Aorta (tissue), 5 donors: ENCODE measurements around the gene TRPM2. TPM values are rescaled to one million over a fixed set of nuclear protein-coding genes. Genes with fewer than 3 reads are reported as not detected.

Source experiments
- ATAC-seq: fragments of 200-7000 bp; cut with Tn5 transposase; one replicate; pipeline ENCODE4 v1.9.1; 2022; ENCODE audit warnings: moderate library complexity; ENCODE audit not compliant: low FRiP score
- DNase-seq, 2 donors: peaks; one replicate each; pipeline ENCODE4 v3.0.0-alpha.2; 2020
- H3K27ac ChIP-seq, 2 donors: one replicate each; pipeline ENCODE4 v1.5.1; 2013; ENCODE audit warnings: low read length in 2 of 2, mild to moderate bottlenecking in 2 of 2, moderate library complexity in 2 of 2, control low read depth in 1 of 2, inconsistent platforms in 1 of 2, low read depth in 1 of 2
- H3K27me3 ChIP-seq, 2 donors: one replicate each; pipeline ENCODE4 v1.6.1; 2013; ENCODE audit warnings: control low read depth in 1 of 2, low read length in 1 of 2, mild to moderate bottlenecking in 1 of 2, moderate library complexity in 1 of 2; ENCODE audit not compliant: insufficient read depth in 2 of 2, control insufficient read depth in 1 of 2
- H3K36me3 ChIP-seq, 2 donors: one replicate each; pipeline ENCODE4 v1.6.1; 2013; ENCODE audit warnings: control low read depth in 1 of 2, low read length in 1 of 2, mild to moderate bottlenecking in 1 of 2; ENCODE audit not compliant: insufficient read depth in 2 of 2, control insufficient read depth in 1 of 2
- H3K4me1 ChIP-seq, 2 donors: one replicate each; pipeline ENCODE4 v1.6.1; 2013; ENCODE audit warnings: low read length in 2 of 2, control low read depth in 1 of 2, mild to moderate bottlenecking in 1 of 2, moderate library complexity in 1 of 2; ENCODE audit not compliant: insufficient read depth in 2 of 2, control insufficient read depth in 1 of 2
- H3K4me3 ChIP-seq, 2 donors: one replicate each; pipeline ENCODE4 v1.5.1; 2013; ENCODE audit warnings: low read length in 2 of 2, control low read depth in 1 of 2, mild to moderate bottlenecking in 1 of 2
- H3K9me3 ChIP-seq: one replicate; pipeline ENCODE4 v1.6.1; 2013; ENCODE audit warnings: mild to moderate bottlenecking, low read length; ENCODE audit not compliant: control insufficient read depth
- WGBS, 2 donors: extraction: QIAGEN DNeasy Blood & Tissue Kit; methylation state at CpG; one replicate each; pipeline ENCODE4 v1.1.7; 2013; 5-methylcytosine and 5-hydroxymethylcytosine counted together
- intact Hi-C, 2 donors: fragments of 100-400 bp; cut with DNase I; formaldehyde crosslinking; loops; one replicate each; pipeline versions ENCODE4 v1.14.2 to v1.15.0; 2022
- polyA plus RNA-seq, 2 donors: library from polyadenylated mRNA; stranded (reverse); fragments of 200-250 nt; gene quantifications; one replicate each; pipeline ENCODE4 v1.2.3, GENCODE V29; 2013
- total RNA-seq, 2 donors: library from RNA; stranded (reverse); fragmentation: NEBNext Ultra II Directional; extraction: Animal tissue kit (Norgen Biotek cat#: 25700); gene quantifications; one replicate each; pipeline ENCODE4 v1.2.1, GENCODE V29; 2021
- donor health status: healthy with polysubstance abuse.
- donor health status: Bipolar disorder and iron deficiency.
- donor health status: DM: no; HTN: no; CAD: no.
- donor health status: DM: no; HTN: no; CAD: no.
- donor health status: DM: yes; HTN: yes; CAD: no.

The TRPM2 gene
- total and polyA plus RNA-seq, 4 donors, result 2.2 to 15.8 (median 5.9) TPM

DNA sequence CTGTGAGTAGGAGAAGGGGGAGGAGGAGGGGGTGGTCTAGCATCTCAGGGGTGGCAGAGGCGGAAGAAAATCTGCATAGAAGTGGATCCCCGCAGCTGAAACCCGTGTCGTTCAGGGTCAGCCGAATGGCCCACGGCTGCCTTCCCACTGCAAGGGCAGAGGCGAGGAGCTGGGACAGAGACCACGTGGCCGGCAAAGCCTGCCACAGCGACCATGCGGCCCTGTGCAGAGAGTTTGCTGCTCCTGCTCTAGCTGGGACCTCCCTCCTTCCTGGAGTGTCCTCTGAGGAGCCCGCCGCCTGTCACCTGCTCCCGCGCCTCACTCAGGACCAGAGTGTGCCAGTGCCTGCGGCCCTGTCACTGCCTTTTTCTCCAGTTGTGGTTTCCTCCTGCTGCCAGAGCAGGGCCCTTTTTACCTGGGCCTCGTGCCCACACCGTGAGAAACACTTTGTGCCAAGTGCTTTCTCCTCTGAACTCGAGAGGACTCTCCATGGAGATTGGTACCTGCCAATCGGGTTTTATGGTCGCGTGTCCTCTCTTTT lies 5.4 kb upstream of the TRPM2 start:
- intact Hi-C loops, result no loop called here
- ATAC-seq (no peak), DNase-seq (no peak)
- WGBS, 2 donors, result 55 to 58% methylated on average over 22 of the region's 22 CpGs
- Histone ChIP-seq H3K4me1 (no peaks in the 10 kb centered on the region), H3K4me3 (no peak overlapping the region), H3K36me3 (no peaks in the 10 kb centered on the region), H3K27me3 (no peaks in the 10 kb centered on the region), H3K27ac (no peak overlapping the region), H3K9me3 (no peaks in the 10 kb centered on the region)

- DNase-seq (peak in 1 of 2 donors; percentile 75), ATAC-seq (no peak)
- intact Hi-C loops, result no loop called here
- Histone ChIP-seq H3K27me3 (no peaks in the 10 kb centered on the region), H3K9me3 (no peaks in the 10 kb centered on the region), H3K36me3 (no peaks in the 10 kb centered on the region), H3K27ac (no peak overlapping the region), H3K4me3 (no peak overlapping the region), H3K4me1 (no peaks in the 10 kb centered on the region)
- WGBS, 2 donors, result 93% methylated on average over 19 of the region's 19 CpGs
Measured at GRCh38 chr21:44348861-44349260, 4.6 kb upstream of the TRPM2 start.

GRCh38 chr21:44349416-44349846 lies 4.0 kb upstream of the TRPM2 start:
- DNase-seq (peak in 1 of 2 donors; percentile 63), ATAC-seq (no peak)
- Histone ChIP-seq H3K4me3 (no peak overlapping the region), H3K27me3 (no peaks in the 10 kb centered on the region), H3K27ac (no peak overlapping the region), H3K9me3 (no peaks in the 10 kb centered on the region), H3K36me3 (no peaks in the 10 kb centered on the region), H3K4me1 (no peaks in the 10 kb centered on the region)
- WGBS, 2 donors, result 74 to 77% methylated on average over 11 to 12 of the region's 12 CpGs
- intact Hi-C loops, result no loop called here

- intact Hi-C loops, result no loop called here
- Histone ChIP-seq H3K9me3 (no peaks in the 10 kb centered on the region), H3K27ac (no peak overlapping the region), H3K27me3 (no peaks in the 10 kb centered on the region), H3K4me3 (no peak overlapping the region), H3K4me1 (no peaks in the 10 kb centered on the region), H3K36me3 (no peaks in the 10 kb centered on the region)
- WGBS, 2 donors, result 5 to 7% methylated on average over 78 to 113 of the region's 113 CpGs
- no peak for ATAC-seq
- DNase-seq, result peak in 1 of 2 donors; percentile 76
Measured at GRCh38 chr21:44349847-44350772, 3.3 kb upstream of the TRPM2 start.

GRCh38 chr21:44350773-44351481 lies 2.5 kb upstream of the TRPM2 start:
- H3K27me3 ChIP-seq, result no peaks in the 10 kb centered on the region
- H3K4me3 ChIP-seq, result no peak overlapping the region
- H3K4me1 ChIP-seq, result no peaks in the 10 kb centered on the region
- intact Hi-C loops, result no loop called here
- no peaks in the 10 kb centered on the region for H3K36me3 ChIP-seq
- H3K27ac ChIP-seq, result no peak overlapping the region
- WGBS, 2 donors, result 23 to 24% methylated on average over 32 to 42 of the region's 42 CpGs
- no peaks in the 10 kb centered on the region for H3K9me3 ChIP-seq
- DNase-seq, result peak in 1 of 2 donors; percentile 74
- ATAC-seq, result no peak

- Histone ChIP-seq H3K27ac (no peak overlapping the region), H3K27me3 (no peaks in the 10 kb centered on the region), H3K36me3 (no peaks in the 10 kb centered on the region), H3K4me1 (no peaks in the 10 kb centered on the region), H3K4me3 (no peak overlapping the region), H3K9me3 (no peaks in the 10 kb centered on the region)
- WGBS, 2 donors, result 84 to 89% methylated on average over 18 of the region's 18 CpGs
- intact Hi-C loops, result no loop called here
- DNase-seq, result no peak
- ATAC-seq, result no peak
Measured at GRCh38 chr21:44351535-44352252, 1.7 kb upstream of the TRPM2 start.

- Histone ChIP-seq H3K4me3 (no peak overlapping the region), H3K4me1 (no peaks in the 10 kb centered on the region), H3K27ac (no peak overlapping the region), H3K36me3 (no peaks in the 10 kb centered on the region), H3K27me3 (no peaks in the 10 kb centered on the region), H3K9me3 (no peaks in the 10 kb centered on the region)
- intact Hi-C loops, result no loop called here
- ATAC-seq, result no peak
- 69 to 79% methylated on average over 17 of the region's 17 CpGs for WGBS, 2 donors
- no peak for DNase-seq
Measured at GRCh38 chr21:44352253-44352860, 1.1 kb upstream of the TRPM2 start.

- intact Hi-C loops, result no loop called here
- no peak overlapping the region for H3K4me3 ChIP-seq
- no peak for DNase-seq
- no peaks in the 10 kb centered on the region for H3K4me1 ChIP-seq
- no peaks in the 10 kb centered on the region for H3K27me3 ChIP-seq
- no peak for ATAC-seq
- 71 to 73% methylated on average over 8 of the region's 8 CpGs for WGBS, 2 donors
- no peak overlapping the region for H3K27ac ChIP-seq
- no peaks in the 10 kb centered on the region for H3K9me3 ChIP-seq
- H3K36me3 ChIP-seq, result no peaks in the 10 kb centered on the region
Measured at GRCh38 chr21:44354001-44354405, 582 bp downstream of the TRPM2 start.
